Epithelial cell of proximal tubule (primary cell): ENCODE results near the gene CBFA2T2. TPM values are rescaled to one million over a fixed set of nuclear protein-coding genes. Genes with fewer than 3 reads are reported as not detected.
A peak's percentile ranks its signal among the peaks of the same experiment; 100 is the strongest.

Experiments used
- DNase-seq: peaks from one replicate; pipeline ENCODE4 v3.0.0-alpha.2; 2011; ENCODE audit warnings: low read depth
- H3K4me3 ChIP-seq: 2 replicates; pipeline ENCODE4 v1.5.1; 2011; ENCODE audit warnings: low read depth, mild to moderate bottlenecking, low read length
- CTCF ChIP-seq: conservative IDR thresholded peaks from 2 replicates; pipeline ENCODE4 v1.5.1; 2012; ENCODE audit warnings: low read depth, mild to moderate bottlenecking, low read length
- total RNA-seq: library from RNA; depleted of rRNA; stranded (reverse); fragments of >200 nt; gene quantifications from 2 replicates; pipeline ENCODE4 v1.2.3, GENCODE V29; 2015

CBFA2T2 gene
- total RNA-seq, 1 donor from 2014 or later: 8.4 TPM

DNA sequence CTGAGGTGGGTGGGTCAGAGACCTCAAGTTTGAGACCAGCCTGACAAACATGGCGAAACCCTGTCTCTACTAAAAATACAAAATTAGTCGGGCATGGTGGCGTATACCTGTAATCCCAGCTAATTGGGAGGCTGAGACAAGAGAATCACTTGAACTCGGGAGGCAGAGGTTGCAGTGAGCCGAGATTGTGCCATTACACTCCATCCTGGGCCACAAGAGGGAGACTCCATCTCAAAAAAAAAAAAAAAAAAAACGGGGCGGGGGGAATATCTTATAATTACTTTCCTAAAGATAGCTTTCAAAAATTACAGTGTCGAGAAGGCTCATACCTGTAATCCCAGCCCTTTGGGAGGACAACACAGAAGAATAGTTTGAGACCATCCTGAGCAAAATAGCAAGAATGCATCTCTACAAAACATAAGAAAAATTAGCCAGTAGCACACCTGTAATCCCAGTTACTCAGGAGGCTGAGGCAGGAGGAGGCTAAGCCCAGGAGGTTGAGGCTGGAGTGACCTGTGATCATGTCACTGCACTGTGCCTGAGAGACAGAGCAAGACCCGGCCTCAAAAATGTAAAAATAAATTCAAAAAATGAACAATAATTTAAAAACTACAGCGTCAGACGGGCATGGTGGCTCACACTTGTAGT is 25.8 kb downstream of the CBFA2T2 start:
- TF ChIP-seq CTCF: peak; percentile 52
- H3K4me3 ChIP-seq: no peak overlapping the region
- DNase-seq: no peak

DNA sequence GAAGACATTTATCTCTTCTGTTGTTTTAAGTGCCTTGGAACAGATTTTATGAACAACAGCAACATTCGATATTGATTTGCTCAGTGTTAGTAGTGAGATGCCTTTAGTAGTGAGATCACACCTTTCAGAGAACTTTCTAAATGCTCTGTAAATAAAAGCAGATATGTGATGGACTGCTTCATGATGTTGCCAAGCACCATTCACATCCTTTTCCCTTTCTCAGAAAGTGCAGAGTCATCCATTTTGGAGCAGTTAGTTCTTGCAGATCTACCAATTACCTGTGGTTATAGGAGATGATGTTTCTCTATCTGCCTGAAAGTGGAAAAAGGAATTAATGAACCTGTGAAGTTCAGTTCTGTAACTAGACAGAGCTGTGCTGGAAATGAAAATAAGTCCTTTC is 27.0 kb downstream of the CBFA2T2 start:
- TF ChIP-seq CTCF: no peak
- no peak for DNase-seq
- H3K4me3 ChIP-seq: no peak overlapping the region

DNA sequence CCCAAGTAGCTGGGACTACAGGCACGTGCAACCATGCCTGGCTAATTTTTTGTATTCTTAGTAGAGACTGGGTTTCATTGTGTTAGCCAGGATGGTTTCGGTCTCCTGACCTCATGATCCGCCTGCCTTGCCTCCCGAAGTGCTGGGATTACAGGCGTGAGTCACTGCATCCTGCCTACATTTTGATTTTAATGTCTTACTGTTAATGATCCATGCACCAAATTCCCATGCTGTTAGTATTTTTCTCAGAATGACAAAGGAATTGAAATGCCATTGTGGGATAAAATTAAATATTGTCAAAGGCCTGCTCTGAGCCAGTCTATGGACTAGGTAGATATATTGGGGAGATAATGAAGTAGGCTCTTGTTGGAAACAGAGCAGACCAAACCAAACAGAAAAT is 28.2 kb downstream of the CBFA2T2 start:
- TF ChIP-seq CTCF: no peak

GRCh38 chr20:33521461-33521860 is 31.6 kb downstream of the CBFA2T2 start:
- TF ChIP-seq CTCF: no peak
- no peak overlapping the region for H3K4me3 ChIP-seq
- no peak for DNase-seq

More for the DNA sequence above, 28.2 kb downstream of the CBFA2T2 start:
- no peak overlapping the region for H3K4me3 ChIP-seq
- peak; percentile 83 for DNase-seq

- TF ChIP-seq CTCF: no peak
- no peak overlapping the region for H3K4me3 ChIP-seq
- DNase-seq: no peak
Measured at GRCh38 chr20:33522256-33522820, 32.4 kb downstream of the CBFA2T2 start.

DNA sequence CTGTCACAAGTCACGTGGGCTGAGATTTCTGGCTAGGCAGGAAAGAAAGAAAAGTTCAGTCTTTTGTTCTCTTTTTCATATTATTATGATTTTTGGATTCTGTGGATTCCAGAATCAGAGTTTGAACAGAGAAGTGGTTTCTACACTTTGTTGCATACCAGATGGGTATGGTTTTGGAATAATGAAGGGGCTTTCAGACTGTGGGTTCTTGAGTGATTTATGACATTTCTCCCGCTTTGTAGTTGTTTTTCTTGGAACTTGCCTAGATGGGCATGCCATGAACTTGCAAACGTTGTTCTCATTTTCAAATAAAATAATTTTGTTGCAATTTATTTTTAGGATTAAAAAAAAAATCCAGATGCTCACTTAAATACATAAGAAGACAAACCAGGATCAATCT is 34.4 kb downstream of the CBFA2T2 start:
- DNase-seq: no peak
- TF ChIP-seq CTCF: no peak
- H3K4me3 ChIP-seq: no peak overlapping the region

DNA sequence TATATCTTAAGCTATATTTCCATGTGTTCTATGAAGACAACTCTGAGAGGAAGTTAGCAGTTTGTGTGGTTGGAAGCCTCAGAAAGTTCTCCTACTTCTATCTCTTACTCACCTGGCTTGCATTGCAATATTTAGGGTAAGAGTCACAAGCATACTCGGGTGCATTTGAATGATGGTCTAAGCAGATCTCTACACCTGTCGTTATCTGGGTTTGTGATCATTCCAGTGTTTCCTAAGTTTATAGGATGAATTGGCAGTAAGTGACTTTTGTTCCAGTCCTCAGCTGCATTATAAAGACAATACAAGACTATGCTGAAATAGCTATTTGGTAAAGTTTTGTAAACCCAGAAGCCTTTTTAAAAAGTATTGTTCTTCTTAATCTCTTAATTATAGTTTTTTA is 36.9 kb downstream of the CBFA2T2 start:
- DNase-seq: no peak
- TF ChIP-seq CTCF: no peak
- no peak overlapping the region for H3K4me3 ChIP-seq
